ENCODE data around the gene A4GALT. TPM values are rescaled to one million over a fixed set of nuclear protein-coding genes. Genes with fewer than 3 reads are reported as not detected.
"Not testable (repeated sequence)": the region's sequence is repeated elsewhere in the genome, so short reads cannot be mapped to it uniquely, and the experiment has no call there.

A4GALT gene
- total and polyA plus RNA-seq, 11 donors, result 30.7 to 230 (median 67.2) TPM

GRCh38 chr22:42678894-42679293, 41.8 kb downstream of the A4GALT start:
- H3K4me1 ChIP-seq, result peaks cover 20 to 87% (median 73%) of the 10 kb centered on the region in 12 donors
- ATAC-seq, result no peak
- 92 to 100% (median 97%) methylated on average over 1 of the region's 1 CpG for WGBS, 4 donors
- TF ChIP-seq CTCF (IDR thresholded peaks at IDR 0.05) (no peak), POLR2A (IDR thresholded peaks at IDR 0.05) (no peak)
- no peaks in the 10 kb centered on the region for H3K27me3 ChIP-seq
- H3K36me3 ChIP-seq, result no peaks in the 10 kb centered on the region
- no peak overlapping the region for H3K4me3 ChIP-seq
- H3K9me3 ChIP-seq, result no peaks in the 10 kb centered on the region
- intact Hi-C loops (cut with DNase I), result loop anchor here in 1 of 10 donors (5.0 kb wide), 1 partner anchor 68 kb away; no protein-coding TSS in a partner anchor
- peak overlapping the region in 4 of 12 donors; percentile 11 to 77 (median 44) for H3K27ac ChIP-seq
- no peak for DNase-seq

- DNase-seq, H3K27me3 ChIP-seq, H3K9me3 ChIP-seq, H3K36me3 ChIP-seq, H3K4me3 ChIP-seq, ATAC-seq: not testable (repeated sequence)
- peak overlapping the region in 7 of 12 donors; percentile 11 to 87 (median 80) for H3K27ac ChIP-seq
- intact Hi-C loops (cut with DNase I), result loop anchor here in 1 of 10 donors (5.0 kb wide), 1 partner anchor 69 kb away; no protein-coding TSS in a partner anchor
- H3K4me1 ChIP-seq, result peaks cover 20 to 80% (median 65%) of the 10 kb centered on the region in 12 donors
- WGBS, 4 donors, result 56 to 75% (median 66%) methylated on average over 4 of the region's 4 CpGs
Measured at GRCh38 chr22:42677936-42678335, 42.7 kb downstream of the A4GALT start.

- H3K36me3 ChIP-seq, result no peaks in the 10 kb centered on the region
- peaks cover 10 to 72% (median 51%) of the 10 kb centered on the region in 12 donors for H3K4me1 ChIP-seq
- ATAC-seq (peak; percentile 12 to 59 (median 22)), DNase-seq (peak in 1 of 5 donors; percentile 46)
- intact Hi-C loops (cut with DNase I), result loop anchor here in 1 of 10 donors (5.0 kb wide), 1 partner anchor 71 kb away; no protein-coding TSS in a partner anchor
- TF ChIP-seq POLR2A (IDR thresholded peaks at IDR 0.05) (no peak), CTCF (IDR thresholded peaks at IDR 0.05) (no peak)
- no peak overlapping the region for H3K4me3 ChIP-seq
- 38 to 50% (median 42%) methylated on average over 7 of the region's 7 CpGs for WGBS, 4 donors
- no peaks in the 10 kb centered on the region for H3K9me3 ChIP-seq
- peak overlapping the region; percentile 72 to 87 (median 80) for H3K27ac ChIP-seq
- H3K27me3 ChIP-seq, result no peaks in the 10 kb centered on the region
Measured at GRCh38 chr22:42676059-42676607, 44.5 kb downstream of the A4GALT start.

GRCh38 chr22:42673898-42674401, 46.7 kb downstream of the A4GALT start:
- intact Hi-C loops (cut with DNase I), result no loop called here
- WGBS, 4 donors, result 29 to 56% (median 43%) methylated on average over 2 of the region's 2 CpGs
- Histone ChIP-seq H3K4me3 (no peak overlapping the region), H3K27me3 (no peaks in the 10 kb centered on the region), H3K4me1 (peaks cover 4 to 66% (median 46%) of the 10 kb centered on the region in 12 donors), H3K9me3 (no peaks in the 10 kb centered on the region), H3K36me3 (no peaks in the 10 kb centered on the region), H3K27ac (peak overlapping the region in 10 of 12 donors; percentile 2 to 77 (median 38))
- no peak for TF ChIP-seq CTCF (IDR thresholded peaks at IDR 0.05)
- no peak for TF ChIP-seq POLR2A (IDR thresholded peaks at IDR 0.05)
- ATAC-seq, result peak in 3 of 4 donors; percentile 28 to 46 (median 40)
- no peak for DNase-seq

- H3K9me3 ChIP-seq; ATAC-seq; H3K36me3 ChIP-seq; intact Hi-C loops (cut with DNase I); H3K27me3 ChIP-seq; H3K4me3 ChIP-seq; DNase-seq: not testable (repeated sequence)
- Histone ChIP-seq H3K4me1 (peaks cover 4 to 58% (median 39%) of the 10 kb centered on the region in 12 donors), H3K27ac (peak overlapping the region in 3 of 12 donors; percentile 29 to 77 (median 46))
- 94 to 97% (median 96%) methylated on average over 13 of the region's 13 CpGs for WGBS, 4 donors
Measured at GRCh38 chr22:42673071-42673470, 47.6 kb downstream of the A4GALT start.

All from heart left ventricle (tissue), 16 donors.